GM19463 (cell line): Measurements from ENCODE around the gene LRP1-AS.

Experiments
- ATAC-seq: cut with Tn5 transposase; IDR thresholded peaks from one replicate; pipeline ENCODE4 v1.9.1; 2021; ENCODE audit warnings: mild to moderate bottlenecking, moderate library complexity; ENCODE audit not compliant: unreplicated experiment

LRP1-AS gene

GRCh38 chr12:57180321-57180989 is 33.0 kb upstream of the LRP1-AS start:
- ATAC-seq, result no peak

GRCh38 chr12:57179331-57180086 is 32.1 kb upstream of the LRP1-AS start:
- ATAC-seq, result no peak

GRCh38 chr12:57178213-57178612 is 30.8 kb upstream of the LRP1-AS start:
- ATAC-seq, result no peak

GRCh38 chr12:57177354-57177753 is 29.9 kb upstream of the LRP1-AS start:
- no peak for ATAC-seq

GRCh38 chr12:57176846-57177245 is 29.4 kb upstream of the LRP1-AS start:
- no peak for ATAC-seq

GRCh38 chr12:57176139-57176477 is 28.7 kb upstream of the LRP1-AS start:
- no peak for ATAC-seq

GRCh38 chr12:57175428-57176138 is 28.2 kb upstream of the LRP1-AS start:
- ATAC-seq, result no peak

GRCh38 chr12:57173683-57174082 is 26.3 kb upstream of the LRP1-AS start:
- no peak for ATAC-seq

- no peak for ATAC-seq
Observed at GRCh38 chr12:57173089-57173488, 25.7 kb upstream of the LRP1-AS start.

GRCh38 chr12:57171668-57172067 is 24.2 kb upstream of the LRP1-AS start:
- no peak for ATAC-seq

- ATAC-seq, result no peak
Observed at GRCh38 chr12:57170927-57171326, 23.5 kb upstream of the LRP1-AS start.

GRCh38 chr12:57170408-57170807 is 23.0 kb upstream of the LRP1-AS start:
- no peak for ATAC-seq

- no peak for ATAC-seq
Observed at GRCh38 chr12:57169969-57170368, 22.6 kb upstream of the LRP1-AS start.

- no peak for ATAC-seq
Observed at GRCh38 chr12:57169046-57169795, 21.8 kb upstream of the LRP1-AS start.

- ATAC-seq, result no peak
Observed at GRCh38 chr12:57168058-57168457, 20.6 kb upstream of the LRP1-AS start.

GRCh38 chr12:57166971-57167371 is 19.6 kb upstream of the LRP1-AS start:
- no peak for ATAC-seq

- no peak for ATAC-seq
Observed at GRCh38 chr12:57165741-57166140, 18.3 kb upstream of the LRP1-AS start.

GRCh38 chr12:57164966-57165625 is 17.7 kb upstream of the LRP1-AS start:
- no peak for ATAC-seq

GRCh38 chr12:57164454-57164853 is 17.0 kb upstream of the LRP1-AS start:
- no peak for ATAC-seq

- no peak for ATAC-seq
Observed at GRCh38 chr12:57162553-57163125, 15.2 kb upstream of the LRP1-AS start.
